OCI-LY7 (cell line): Measurements from ENCODE around the gene COPS3. TPM values are rescaled to one million over a fixed set of nuclear protein-coding genes. Genes with fewer than 3 reads are reported as not detected.

ENCODE experiments used
- BruUV-seq: library from RNA; stranded (reverse); fragments of 400-500 nt; replicated peaks from 2 replicates; lab custom pipeline; 2021; lab: Mats Ljungman, UMichigan
- CTCF ChIA-PET: fragments of 300-600 bp; sonication (Branson Sonifier 250); formaldehyde crosslinking; loops from one replicate; lab custom pipeline; 2022; ENCODE audit warnings: antibody characterized with exemption; ENCODE audit not compliant: unreplicated experiment; lab: Charles Lee
- POLR2A ChIA-PET: fragments of 300-600 bp; sonication (Branson Sonifier 250); formaldehyde crosslinking; loops from one replicate; lab custom pipeline; 2022; ENCODE audit warnings: antibody characterized with exemption; lab: Charles Lee
- DNase-seq: peaks from one replicate; pipeline ENCODE4 v3.0.0-alpha.2; 2015; ENCODE audit warnings: low spot score
- H2AFZ ChIP-seq: fragments of 200-600 bp; sonication (generic), shearing (Covaris generic); 2 replicates; pipeline ENCODE4 v1.6.1; 2014; ENCODE audit warnings: mild to moderate bottlenecking, antibody characterized with exemption, low read length, moderate library complexity
- H3K27ac ChIP-seq: fragments of 200-600 bp; sonication (generic); 2 replicates; pipeline ENCODE4 v1.5.1; 2014; ENCODE audit warnings: mixed run types, low read depth, mild to moderate bottlenecking, moderate library complexity, low read length, inconsistent platforms; ENCODE audit not compliant: poor library complexity, severe bottlenecking
- H3K36me3 ChIP-seq: fragments of 200-600 bp; sonication (generic); 2 replicates; pipeline ENCODE4 v1.6.1; 2014; ENCODE audit warnings: mild to moderate bottlenecking, antibody characterized with exemption, low read length, moderate library complexity, mixed read lengths; ENCODE audit not compliant: insufficient read depth
- H3K4me1 ChIP-seq: fragments of 200-600 bp; sonication (generic); 2 replicates; pipeline ENCODE4 v1.5.1; 2014; ENCODE audit warnings: mild to moderate bottlenecking, low read length; ENCODE audit not compliant: insufficient read depth, poor library complexity, severe bottlenecking
- H3K4me2 ChIP-seq: fragments of 200-600 bp; sonication (generic); 2 replicates; pipeline ENCODE4 v1.6.1; 2014; ENCODE audit warnings: mild to moderate bottlenecking, low read length
- H3K4me3 ChIP-seq: fragments of 200-600 bp; sonication (generic); 2 replicates; pipeline ENCODE4 v1.5.1; 2014; ENCODE audit warnings: mild to moderate bottlenecking, low read depth, low read length; ENCODE audit not compliant: poor library complexity, severe bottlenecking
- H3K79me2 ChIP-seq: fragments of 200-600 bp; sonication (generic); 2 replicates; pipeline ENCODE4 v1.6.1; 2016; ENCODE audit warnings: low read depth, mild to moderate bottlenecking, low read length, moderate library complexity, mixed read lengths; ENCODE audit not compliant: insufficient read depth
- H3K9me2 ChIP-seq: fragments of 200-600 bp; sonication (generic); 2 replicates; pipeline ENCODE4 v1.6.1; 2016; ENCODE audit warnings: mild to moderate bottlenecking, low read length, mixed read lengths; ENCODE audit not compliant: insufficient read depth
- H3K9me3 ChIP-seq: fragments of 200-600 bp; sonication (generic); 2 replicates; pipeline ENCODE4 v1.6.1; 2014; ENCODE audit warnings: mild to moderate bottlenecking, mixed run types, low read length, mixed read lengths
- H4K20me1 ChIP-seq: fragments of 200-600 bp; sonication (generic); 2 replicates; pipeline ENCODE4 v1.6.1; 2014; ENCODE audit warnings: mild to moderate bottlenecking, antibody characterized with exemption, low read length, moderate library complexity, mixed read lengths; ENCODE audit not compliant: insufficient read depth
- EZH2phosphoT487 ChIP-seq: fragments of 200-600 bp; sonication (generic); IDR thresholded peaks from 2 replicates; pipeline ENCODE4 v1.6.1; 2018; ENCODE audit warnings: low read depth, borderline replicate concordance, mild to moderate bottlenecking, mixed run types, antibody characterized with exemption, low read length, moderate library complexity, mixed read lengths
- intact Hi-C: fragments of 100-400 bp; cut with micrococcal nuclease; formaldehyde crosslinking; loops from one replicate; pipeline ENCODE4 v1.10.0; 2022; ENCODE audit not compliant: unreplicated experiment
- total RNA-seq, 2 experiments: library from RNA; depleted of rRNA in 1 of 2; stranded (reverse); fragments of >200 nt in 1 of 2; shearing (Covaris generic) in 1 of 2; gene quantifications; 2 replicates each; pipeline ENCODE4 v1.2.3, GENCODE V29; 2014 to 2022
- TF ChIP-seq, protein P1 (sequence below): fragments of 200-600 bp; sonication (generic); conservative IDR thresholded peaks from 2 replicates; pipeline ENCODE4 v1.5.1; 2014; ENCODE audit warnings: mild to moderate bottlenecking, antibody characterized with exemption, low read length, moderate library complexity, mixed read lengths

The COPS3 gene
- total RNA-seq, 2 experiments from 2014 or later = 83.9 to 113 TPM

- ChIA-PET POLR2A (no interaction called here), CTCF (no interaction called here)
- Histone ChIP-seq H3K9me3 (no peaks in the 10 kb centered on the region), H3K4me3 (no peak overlapping the region), H4K20me1 (no peaks in the 10 kb centered on the region), H3K4me1 (no peaks in the 10 kb centered on the region), H2AFZ (no peak overlapping the region), H3K36me3 (no peaks in the 10 kb centered on the region), H3K4me2 (no peak overlapping the region), H3K27ac (no peak overlapping the region), H3K79me2 (no peaks in the 10 kb centered on the region), H3K9me2 (no peaks in the 10 kb centered on the region)
- BruUV-seq = no TSS peak
- DNase-seq = no peak
- TF ChIP-seq, protein P1, sequence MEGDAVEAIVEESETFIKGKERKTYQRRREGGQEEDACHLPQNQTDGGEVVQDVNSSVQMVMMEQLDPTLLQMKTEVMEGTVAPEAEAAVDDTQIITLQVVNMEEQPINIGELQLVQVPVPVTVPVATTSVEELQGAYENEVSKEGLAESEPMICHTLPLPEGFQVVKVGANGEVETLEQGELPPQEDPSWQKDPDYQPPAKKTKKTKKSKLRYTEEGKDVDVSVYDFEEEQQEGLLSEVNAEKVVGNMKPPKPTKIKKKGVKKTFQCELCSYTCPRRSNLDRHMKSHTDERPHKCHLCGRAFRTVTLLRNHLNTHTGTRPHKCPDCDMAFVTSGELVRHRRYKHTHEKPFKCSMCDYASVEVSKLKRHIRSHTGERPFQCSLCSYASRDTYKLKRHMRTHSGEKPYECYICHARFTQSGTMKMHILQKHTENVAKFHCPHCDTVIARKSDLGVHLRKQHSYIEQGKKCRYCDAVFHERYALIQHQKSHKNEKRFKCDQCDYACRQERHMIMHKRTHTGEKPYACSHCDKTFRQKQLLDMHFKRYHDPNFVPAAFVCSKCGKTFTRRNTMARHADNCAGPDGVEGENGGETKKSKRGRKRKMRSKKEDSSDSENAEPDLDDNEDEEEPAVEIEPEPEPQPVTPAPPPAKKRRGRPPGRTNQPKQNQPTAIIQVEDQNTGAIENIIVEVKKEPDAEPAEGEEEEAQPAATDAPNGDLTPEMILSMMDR = no peak
- no peak for TF ChIP-seq EZH2phosphoT487
- intact Hi-C loops = no loop called here
These were observed 82.8 kb downstream of the COPS3 start for GRCh38 chr17:17198281-17198680.

- CTCF ChIA-PET = no interaction called here
These were observed 84.3 kb downstream of the COPS3 start for GRCh38 chr17:17196776-17197175.

More at GRCh38 chr17:17196776-17197175, 84.3 kb downstream of the COPS3 start:
- H3K79me2 ChIP-seq = no peaks in the 10 kb centered on the region
- H4K20me1 ChIP-seq = no peaks in the 10 kb centered on the region
- BruUV-seq = no TSS peak
- H2AFZ ChIP-seq = no peak overlapping the region
- no peak overlapping the region for H3K4me3 ChIP-seq
- H3K9me2 ChIP-seq = no peaks in the 10 kb centered on the region
- H3K27ac ChIP-seq = no peak overlapping the region
- H3K36me3 ChIP-seq = no peaks in the 10 kb centered on the region
- intact Hi-C loops = no loop called here
- no peaks in the 10 kb centered on the region for H3K4me1 ChIP-seq
- no peak overlapping the region for H3K4me2 ChIP-seq
- DNase-seq = no peak
- TF ChIP-seq, protein P1 = no peak
- no peak for TF ChIP-seq EZH2phosphoT487
- POLR2A ChIA-PET = interaction anchor here (0.9 kb wide), 1 partner anchor 76 kb away, joined by 3 read pairs; no protein-coding TSS in a partner anchor
- no peaks in the 10 kb centered on the region for H3K9me3 ChIP-seq

Other genes with a start within 250 kb of the COPS3 start
- gene MPRIP, start 238.8 kb downstream of the COPS3 start, total RNA-seq (2014; rRNA removed; shearing (Covaris generic)) = 73.3 and 78.9 TPM in 2 replicates
- 109 and 118 TPM in 2 replicates for gene MPRIP, start 238.8 kb downstream of the COPS3 start, total RNA-seq (2022)
- gene PLD6, start 74.9 kb downstream of the COPS3 start, total RNA-seq (2014; rRNA removed; shearing (Covaris generic)) = not detected in 2 replicates
- not detected in 2 replicates for gene PLD6, start 74.9 kb downstream of the COPS3 start, total RNA-seq (2022)
- gene FLCN, start 44.1 kb downstream of the COPS3 start, total RNA-seq (2014; rRNA removed; shearing (Covaris generic)) = 12.9 and 20.9 TPM in 2 replicates
- 18.1 and 20.5 TPM in 2 replicates for gene FLCN, start 44.1 kb downstream of the COPS3 start, total RNA-seq (2022)
- gene NT5M, start 22.1 kb upstream of the COPS3 start, total RNA-seq (2014; rRNA removed; shearing (Covaris generic)) = 8.2 and 10.4 TPM in 2 replicates
- gene NT5M, start 22.1 kb upstream of the COPS3 start, total RNA-seq (2022) = 14.0 and 16.2 TPM in 2 replicates
- 17.1 and 27.5 TPM in 2 replicates for gene MED9, start 195.8 kb upstream of the COPS3 start, total RNA-seq (2014; rRNA removed; shearing (Covaris generic))
- gene MED9, start 195.8 kb upstream of the COPS3 start, total RNA-seq (2022) = 21.8 and 26.8 TPM in 2 replicates
- gene RASD1, start 215.1 kb upstream of the COPS3 start, total RNA-seq (2014; rRNA removed; shearing (Covaris generic)) = 0.08 and 0.19 TPM in 2 replicates
- not detected in 2 replicates for gene RASD1, start 215.1 kb upstream of the COPS3 start, total RNA-seq (2022)